GM12878 (cell line): ENCODE results near the gene UST. TPM values are rescaled to one million over a fixed set of nuclear protein-coding genes. Genes with fewer than 3 reads are reported as not detected.

Source experiments
- ATAC-seq: fragments of 200-7000 bp; cut with Tn5 transposase; 3 replicates; pipeline ENCODE4 v1.9.1; 2020; ENCODE audit warnings: mild to moderate bottlenecking, moderate library complexity
- BruUV-seq: library from RNA; stranded (reverse); fragments of 400-500 nt; replicated peaks from 2 replicates; lab custom pipeline; 2021; lab: Mats Ljungman, UMichigan
- CTCF ChIA-PET: fragments of 300-600 bp; sonication (Branson Sonifier 250); formaldehyde crosslinking; extraction: SDS; loops from one replicate; lab custom pipeline; 2021; ENCODE audit warnings: inconsistent platforms; lab: Yijun Ruan, JAX
- POLR2A ChIA-PET: fragments of 350-600 bp; formaldehyde crosslinking; extraction: SDS; loops from one replicate; lab custom pipeline; 2021; ENCODE audit warnings: inconsistent platforms; lab: Charles Lee
- RAD21 ChIA-PET: fragments of 300-600 bp; sonication (Branson Sonifier 250); formaldehyde crosslinking; loops from one replicate; lab custom pipeline; 2023; ENCODE audit warnings: antibody characterized with exemption; ENCODE audit not compliant: unreplicated experiment; lab: Charles Lee
- SMC1A ChIA-PET: fragments of 300-600 bp; sonication (Branson Sonifier 250); formaldehyde crosslinking; loops from one replicate; lab custom pipeline; 2023; ENCODE audit not compliant: unreplicated experiment, uncharacterized antibody; lab: Charles Lee
- DNase-seq: peaks from one replicate; pipeline ENCODE4 v3.0.0-alpha.2; 2011; ENCODE audit warnings: low read depth, low spot score
- FAIRE-seq: peaks from 3 replicates; lab custom pipeline; 2011; peaks lifted over from hg19 to GRCh38; lab: Jason Lieb, UNC
- H2AFZ ChIP-seq: 2 replicates; pipeline ENCODE4 v1.6.0; 2011; ENCODE audit warnings: low read depth, low read length, control low read depth; ENCODE audit not compliant: control insufficient read depth
- H3K27ac ChIP-seq: 2 replicates; pipeline ENCODE4 v1.5.1; 2011; ENCODE audit warnings: control low read depth; ENCODE audit not compliant: control insufficient read depth, insufficient read depth
- H3K27me3 ChIP-seq, 2 experiments: replicated peaks in 1 of 2; 2 replicates each; pipeline versions ENCODE4 v1.6.0 to v1.6.1; 2011; ENCODE audit warnings: low read length in 1 of 2; ENCODE audit not compliant: control insufficient read depth in 2 of 2, insufficient read depth in 2 of 2
- H3K36me3 ChIP-seq, 2 experiments: 2 replicates each; pipeline ENCODE4 v1.5.1; 2011; ENCODE audit warnings: low read length in 1 of 2; ENCODE audit not compliant: control insufficient read depth in 2 of 2, insufficient read depth in 2 of 2
- H3K4me1 ChIP-seq: 2 replicates; pipeline ENCODE4 v1.6.1; 2011; ENCODE audit warnings: mild to moderate bottlenecking, low read length, moderate library complexity, mixed read lengths; ENCODE audit not compliant: control insufficient read depth, insufficient read depth
- H3K4me2 ChIP-seq: 2 replicates; pipeline ENCODE4 v1.6.0; 2011; ENCODE audit warnings: control low read depth; ENCODE audit not compliant: control insufficient read depth, insufficient read depth
- H3K4me3 ChIP-seq: fragments of 200-600 bp; sonication (generic); 2 replicates; pipeline ENCODE4 v1.5.1; 2016
- H3K79me2 ChIP-seq: 2 replicates; pipeline ENCODE4 v1.6.0; 2011; ENCODE audit warnings: low read length; ENCODE audit not compliant: control insufficient read depth, insufficient read depth
- H3K9ac ChIP-seq: 2 replicates; pipeline ENCODE4 v1.8.0; 2011; ENCODE audit warnings: low read length, control low read depth, mixed read lengths; ENCODE audit not compliant: control insufficient read depth, insufficient read depth
- H3K9me3 ChIP-seq: replicated peaks from 3 replicates; pipeline ENCODE4 v1.5.1; 2011; ENCODE audit warnings: mild to moderate bottlenecking, low read length; ENCODE audit not compliant: control insufficient read depth, insufficient read depth
- H4K20me1 ChIP-seq: 2 replicates; pipeline ENCODE4 v1.6.0; 2011; ENCODE audit not compliant: control insufficient read depth, insufficient read depth
- ATF7 ChIP-seq: fragments of 450-650 bp; IDR thresholded peaks from 2 replicates; pipeline ENCODE4 v1.6.1; 2016; ENCODE audit warnings: low read depth, mild to moderate bottlenecking
- BCLAF1 ChIP-seq: fragments of 450-650 bp; IDR thresholded peaks from 2 replicates; pipeline ENCODE4 v1.6.1; 2017; ENCODE audit warnings: antibody characterized with exemption, mild to moderate bottlenecking, moderate library complexity
- CBX3 ChIP-seq: fragments of 200-600 bp; sonication (generic); IDR thresholded peaks from 2 replicates; pipeline ENCODE4 v1.6.1; 2016; ENCODE audit warnings: low read depth, borderline replicate concordance
- CEBPB ChIP-seq, 2 experiments: fragments of 150-350 bp in 1 of 2; IDR thresholded peaks; 2 replicates each; pipeline ENCODE4 v1.6.1; 2012 to 2014; ENCODE audit warnings: low read depth in 2 of 2, low read length in 2 of 2, borderline replicate concordance in 1 of 2, inconsistent platforms in 1 of 2
- CREB1 ChIP-seq: IDR thresholded peaks from 2 replicates; pipeline ENCODE4 v1.6.1; 2012; ENCODE audit warnings: low read depth, mild to moderate bottlenecking, inconsistent platforms
- E2F8 ChIP-seq: fragments of 450-650 bp; IDR thresholded peaks from 2 replicates; pipeline ENCODE4 v1.6.1; 2018; ENCODE audit warnings: mild to moderate bottlenecking, low read depth, moderate library complexity; ENCODE audit not compliant: partially characterized antibody
- FOS ChIP-seq: IDR thresholded peaks from 3 replicates; pipeline ENCODE4 v1.6.1; 2011; ENCODE audit warnings: borderline replicate concordance; ENCODE audit not compliant: insufficient read length; ENCODE audit errors: extremely low read depth
- IKZF1 ChIP-seq: fragments of 450-650 bp; conservative IDR thresholded peaks from 2 replicates; pipeline ENCODE4 v1.6.1; 2017; ENCODE audit warnings: antibody characterized with exemption, mild to moderate bottlenecking
- MEF2A ChIP-seq: IDR thresholded peaks from 2 replicates; pipeline ENCODE4 v1.6.1; 2011; ENCODE audit warnings: low read depth, mild to moderate bottlenecking, low read length, moderate library complexity; ENCODE audit not compliant: insufficient read depth
- PAX5 ChIP-seq: IDR thresholded peaks from 2 replicates; pipeline ENCODE4 v1.6.1; 2011; ENCODE audit warnings: low read depth, low read length, borderline replicate concordance
- SMC3 ChIP-seq: IDR thresholded peaks from 2 replicates; pipeline ENCODE4 v1.6.1; 2011; ENCODE audit warnings: low read length, improper control_type of control experiment, borderline replicate concordance
- SUPT20H ChIP-seq: IDR thresholded peaks from 2 replicates; pipeline ENCODE4 v1.6.1; 2011; ENCODE audit warnings: low read depth, mild to moderate bottlenecking, low read length, moderate library complexity, borderline replicate concordance; ENCODE audit not compliant: control insufficient read depth
- ZBED1 ChIP-seq: IDR thresholded peaks from 2 replicates; pipeline ENCODE4 v1.6.1; 2016; ENCODE audit warnings: borderline replicate concordance
- WGBS: methylation state at CpG from one replicate; pipeline ENCODE4 v1.1.6; 2016; ENCODE audit warnings: low lambda C conversion rate; ENCODE audit not compliant: insufficient replicate concordance, insufficient coverage; ENCODE audit errors: missing lambda C conversion rate; 5-methylcytosine and 5-hydroxymethylcytosine counted together
- in situ Hi-C: fragments of 300-500 bp; cut with MboI; formaldehyde crosslinking; loops from 9 replicates; pipeline ENCODE4 v1.14.3; 2018; ENCODE audit warnings: mixed read lengths
- intact Hi-C: fragments of 100-400 bp; cut with micrococcal nuclease; formaldehyde crosslinking; loops from one replicate; pipeline ENCODE4 v1.14.2; 2022; ENCODE audit not compliant: unreplicated experiment
- polyA plus RNA-seq, 11 experiments: library from polyadenylated mRNA; depleted of rRNA in 4 of 11; unstranded in 6 of 11; stranded (reverse) in 5 of 11; fragments of >200 nt; fragmentation: Nextera tagmentation in 4 of 11; fragmentation: Illumina TruSeq in 1 of 11; extraction: Ambion mirVana in 4 of 11; extraction: Trizol in 1 of 11; gene quantifications; 1 replicate in 1 of 11; 2 replicates in 10 of 11; pipeline versions ENCODE4 v1.2.1 to v1.2.3, GENCODE V29; 2011 to 2016; ENCODE audit warnings: inconsistent platforms in 2 of 11, missing spikeins in 2 of 11, low read depth in 1 of 11
- total RNA-seq, 4 experiments: library from RNA; depleted of rRNA in 3 of 4; stranded (reverse); fragments of >200 nt in 3 of 4; fragmentation: Illumina TruSeq in 1 of 4; extraction: Trizol in 1 of 4; gene quantifications; 2 replicates each; pipeline versions ENCODE4 v1.2.1 to v1.2.3, GENCODE V29; 2013 to 2021
- TF ChIP-seq, protein P1 (sequence below): fragments of 450-650 bp; IDR thresholded peaks from 2 replicates; pipeline ENCODE4 v1.6.1; 2017; ENCODE audit warnings: mild to moderate bottlenecking, moderate library complexity

Gene UST
- total and polyA plus RNA-seq, 10 of the 15 experiments (the other 5 are each of a cell fraction or from before 2014, with no cell fraction given), result 0.74 to 43.3 (median 2.2) TPM

- SMC1A ChIA-PET, result no interaction called here
- BruUV-seq, result no TSS peak
- POLR2A ChIA-PET, result no interaction called here
- Histone ChIP-seq H3K4me1 (no peaks in the 10 kb centered on the region), H3K27me3 (no peaks in the 10 kb centered on the region; a peak in 1 of 4 replicates), H3K4me2 (no peak overlapping the region), H3K36me3 (no peaks in the 10 kb centered on the region), H3K9ac (no peak overlapping the region), H3K4me3 (no peak overlapping the region), H3K9me3 (no peaks in the 10 kb centered on the region; the same call in 2 of the 3 replicates), H3K79me2 (no peaks in the 10 kb centered on the region), H2AFZ (no peak overlapping the region), H4K20me1 (no peaks in the 10 kb centered on the region), H3K27ac (no peak overlapping the region)
- 32% methylated on average over 3 of the region's 3 CpGs for WGBS
- in situ Hi-C loops (no loop called here), intact Hi-C loops (loop anchor here (5.0 kb wide), 1 partner anchor 458 kb away; no protein-coding TSS in a partner anchor)
- CTCF ChIA-PET, result interaction anchor here (1.2 to 1.7 kb wide), 3 partner anchors 11 to 443 kb away, joined by 3 to 4 read pairs (median 4); no protein-coding TSS in a partner anchor
- ATAC-seq (no peak), FAIRE-seq (no peak), DNase-seq (no peak)
- RAD21 ChIA-PET, result interaction anchor here (0.5 kb wide), 1 partner anchor 303 kb away, joined by 4 read pairs; no protein-coding TSS in a partner anchor
- TF ChIP-seq CEBPB (IDR thresholded peaks at IDR 0.05; ENCODE audit: borderline replicate concordance in 1 of 2, low read depth in 2 of 2, low read length in 2 of 2) (no peak), PAX5 (no peak), SMC3 (no peak), E2F8 (no peak), BCLAF1 (no peak), ZBED1 (no peak), MEF2A (no peak), ATF7 (no peak), SUPT20H (no peak), IKZF1 (no peak), CBX3 (no peak), CREB1 (no peak), FOS (no peak)
- TF ChIP-seq, protein P1, sequence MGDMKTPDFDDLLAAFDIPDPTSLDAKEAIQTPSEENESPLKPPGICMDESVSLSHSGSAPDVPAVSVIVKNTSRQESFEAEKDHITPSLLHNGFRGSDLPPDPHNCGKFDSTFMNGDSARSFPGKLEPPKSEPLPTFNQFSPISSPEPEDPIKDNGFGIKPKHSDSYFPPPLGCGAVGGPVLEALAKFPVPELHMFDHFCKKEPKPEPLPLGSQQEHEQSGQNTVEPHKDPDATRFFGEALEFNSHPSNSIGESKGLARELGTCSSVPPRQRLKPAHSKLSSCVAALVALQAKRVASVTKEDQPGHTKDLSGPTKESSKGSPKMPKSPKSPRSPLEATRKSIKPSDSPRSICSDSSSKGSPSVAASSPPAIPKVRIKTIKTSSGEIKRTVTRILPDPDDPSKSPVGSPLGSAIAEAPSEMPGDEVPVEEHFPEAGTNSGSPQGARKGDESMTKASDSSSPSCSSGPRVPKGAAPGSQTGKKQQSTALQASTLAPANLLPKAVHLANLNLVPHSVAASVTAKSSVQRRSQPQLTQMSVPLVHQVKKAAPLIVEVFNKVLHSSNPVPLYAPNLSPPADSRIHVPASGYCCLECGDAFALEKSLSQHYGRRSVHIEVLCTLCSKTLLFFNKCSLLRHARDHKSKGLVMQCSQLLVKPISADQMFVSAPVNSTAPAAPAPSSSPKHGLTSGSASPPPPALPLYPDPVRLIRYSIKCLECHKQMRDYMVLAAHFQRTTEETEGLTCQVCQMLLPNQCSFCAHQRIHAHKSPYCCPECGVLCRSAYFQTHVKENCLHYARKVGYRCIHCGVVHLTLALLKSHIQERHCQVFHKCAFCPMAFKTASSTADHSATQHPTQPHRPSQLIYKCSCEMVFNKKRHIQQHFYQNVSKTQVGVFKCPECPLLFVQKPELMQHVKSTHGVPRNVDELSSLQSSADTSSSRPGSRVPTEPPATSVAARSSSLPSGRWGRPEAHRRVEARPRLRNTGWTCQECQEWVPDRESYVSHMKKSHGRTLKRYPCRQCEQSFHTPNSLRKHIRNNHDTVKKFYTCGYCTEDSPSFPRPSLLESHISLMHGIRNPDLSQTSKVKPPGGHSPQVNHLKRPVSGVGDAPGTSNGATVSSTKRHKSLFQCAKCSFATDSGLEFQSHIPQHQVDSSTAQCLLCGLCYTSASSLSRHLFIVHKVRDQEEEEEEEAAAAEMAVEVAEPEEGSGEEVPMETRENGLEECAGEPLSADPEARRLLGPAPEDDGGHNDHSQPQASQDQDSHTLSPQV, result no peak
These were observed 273.5 kb downstream of the UST start for GRCh38 chr6:149020319-149020718.
